Measurements from ENCODE around the gene DENND5A. TPM values are rescaled to one million over a fixed set of nuclear protein-coding genes. Genes with fewer than 3 reads are reported as not detected.

Gene DENND5A
- total and polyA plus RNA-seq, 10 of the 15 experiments (the other 5 are each of a cell fraction or from before 2014, with no cell fraction given): 15.6 to 157 (median 85.1) TPM

DNA sequence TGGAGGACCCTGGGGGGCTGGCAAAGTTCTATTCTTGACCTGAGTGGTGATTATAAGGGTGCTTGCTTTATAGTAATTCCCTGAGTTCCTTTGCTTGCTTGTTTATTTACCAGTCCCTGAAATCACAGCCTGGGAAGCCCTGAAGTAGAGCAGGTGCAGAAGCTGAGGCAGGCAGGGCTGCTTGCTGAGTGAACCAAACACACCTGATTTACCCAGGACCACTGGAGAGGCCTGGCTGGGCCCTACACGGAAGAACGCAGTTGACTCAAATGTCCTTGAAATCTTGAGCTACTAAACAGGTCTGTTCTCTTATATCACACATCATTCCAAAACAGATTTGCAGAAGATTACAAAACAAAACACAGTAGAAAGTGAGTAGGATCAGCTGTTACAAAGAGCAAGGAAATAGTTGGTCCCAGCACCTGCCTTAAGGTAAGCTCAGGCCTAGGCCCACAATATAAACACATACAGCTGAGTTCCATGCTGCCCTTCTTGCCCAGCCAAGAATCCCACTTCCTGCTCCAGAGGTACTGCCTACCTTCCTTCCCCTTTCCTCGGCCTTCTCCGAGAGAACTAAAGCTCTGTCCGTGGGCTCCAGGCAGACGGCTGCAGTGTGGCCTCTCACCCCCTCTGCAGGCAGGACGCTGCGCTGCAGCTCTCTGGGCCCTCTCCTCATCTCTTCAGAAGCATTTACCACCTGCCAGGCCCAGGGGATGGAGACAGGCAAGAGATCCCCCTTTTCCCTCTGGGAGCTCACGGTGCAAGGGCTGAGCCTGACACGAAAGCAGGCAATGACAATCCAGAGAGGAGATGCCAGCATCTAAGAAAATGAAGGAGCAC, 127.6 kb downstream of the DENND5A start (continued):
- peak; percentile 95 for TF ChIP-seq RAD21 (IDR thresholded peaks at IDR 0.05; ENCODE audit: insufficient read depth, low read depth, low read length)
- no peak for TF ChIP-seq KAT2A (conservative IDR thresholded peaks at IDR 0.05; ENCODE audit: control insufficient read depth, low read depth, low read length)
- TF ChIP-seq, protein P1, sequence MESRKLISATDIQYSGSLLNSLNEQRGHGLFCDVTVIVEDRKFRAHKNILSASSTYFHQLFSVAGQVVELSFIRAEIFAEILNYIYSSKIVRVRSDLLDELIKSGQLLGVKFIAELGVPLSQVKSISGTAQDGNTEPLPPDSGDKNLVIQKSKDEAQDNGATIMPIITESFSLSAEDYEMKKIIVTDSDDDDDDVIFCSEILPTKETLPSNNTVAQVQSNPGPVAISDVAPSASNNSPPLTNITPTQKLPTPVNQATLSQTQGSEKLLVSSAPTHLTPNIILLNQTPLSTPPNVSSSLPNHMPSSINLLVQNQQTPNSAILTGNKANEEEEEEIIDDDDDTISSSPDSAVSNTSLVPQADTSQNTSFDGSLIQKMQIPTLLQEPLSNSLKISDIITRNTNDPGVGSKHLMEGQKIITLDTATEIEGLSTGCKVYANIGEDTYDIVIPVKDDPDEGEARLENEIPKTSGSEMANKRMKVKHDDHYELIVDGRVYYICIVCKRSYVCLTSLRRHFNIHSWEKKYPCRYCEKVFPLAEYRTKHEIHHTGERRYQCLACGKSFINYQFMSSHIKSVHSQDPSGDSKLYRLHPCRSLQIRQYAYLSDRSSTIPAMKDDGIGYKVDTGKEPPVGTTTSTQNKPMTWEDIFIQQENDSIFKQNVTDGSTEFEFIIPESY (IDR thresholded peaks at IDR 0.05): no peak
- TF ChIP-seq IRF5 (IDR thresholded peaks at IDR 0.05; ENCODE audit: borderline replicate concordance): no peak
- TF ChIP-seq SMC3 (IDR thresholded peaks at IDR 0.05; ENCODE audit: borderline replicate concordance, low read length): peak; percentile 75
- no peak for TF ChIP-seq PBX3 (IDR thresholded peaks at IDR 0.05; ENCODE audit: insufficient replicate concordance, low read depth, low read length)
- TF ChIP-seq, protein P2, sequence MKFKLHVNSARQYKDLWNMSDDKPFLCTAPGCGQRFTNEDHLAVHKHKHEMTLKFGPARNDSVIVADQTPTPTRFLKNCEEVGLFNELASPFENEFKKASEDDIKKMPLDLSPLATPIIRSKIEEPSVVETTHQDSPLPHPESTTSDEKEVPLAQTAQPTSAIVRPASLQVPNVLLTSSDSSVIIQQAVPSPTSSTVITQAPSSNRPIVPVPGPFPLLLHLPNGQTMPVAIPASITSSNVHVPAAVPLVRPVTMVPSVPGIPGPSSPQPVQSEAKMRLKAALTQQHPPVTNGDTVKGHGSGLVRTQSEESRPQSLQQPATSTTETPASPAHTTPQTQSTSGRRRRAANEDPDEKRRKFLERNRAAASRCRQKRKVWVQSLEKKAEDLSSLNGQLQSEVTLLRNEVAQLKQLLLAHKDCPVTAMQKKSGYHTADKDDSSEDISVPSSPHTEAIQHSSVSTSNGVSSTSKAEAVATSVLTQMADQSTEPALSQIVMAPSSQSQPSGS (IDR thresholded peaks at IDR 0.05; ENCODE audit: low read length): no peak
- TF ChIP-seq IKZF2 (IDR thresholded peaks at IDR 0.05): 0 out of 4 replicates have a peak, but pooled peaks of 1 of the 2 experiments have one; percentile 24
- no peak for TF ChIP-seq TCF7 (IDR thresholded peaks at IDR 0.05; ENCODE audit: borderline replicate concordance)
- 0 out of 2 replicates have a peak, but pooled peaks have one; percentile 37 for TF ChIP-seq POLR2AphosphoS5 (IDR thresholded peaks at IDR 0.05; ENCODE audit: low read length)
- no peak for TF ChIP-seq SP1 (IDR thresholded peaks at IDR 0.05; ENCODE audit: low read depth, low read length)
- TF ChIP-seq SRF (IDR thresholded peaks at IDR 0.05; ENCODE audit: low read depth in 2 of 2, low read length in 2 of 2): no peak
- TF ChIP-seq NR2F1 (conservative IDR thresholded peaks at IDR 0.05): no peak
- no peak for TF ChIP-seq BCL3 (IDR thresholded peaks at IDR 0.05; ENCODE audit: borderline replicate concordance, insufficient read depth, low read depth, low read length, poor library complexity, severe bottlenecking)
